ENCODE measurements around the gene GDI1.
A peak's percentile ranks its signal among the peaks of the same experiment; 100 is the strongest.
"Not testable (repeated sequence)": the region's sequence is repeated elsewhere in the genome, so short reads cannot be mapped to it uniquely, and the experiment has no call there.

Gene GDI1

DNA sequence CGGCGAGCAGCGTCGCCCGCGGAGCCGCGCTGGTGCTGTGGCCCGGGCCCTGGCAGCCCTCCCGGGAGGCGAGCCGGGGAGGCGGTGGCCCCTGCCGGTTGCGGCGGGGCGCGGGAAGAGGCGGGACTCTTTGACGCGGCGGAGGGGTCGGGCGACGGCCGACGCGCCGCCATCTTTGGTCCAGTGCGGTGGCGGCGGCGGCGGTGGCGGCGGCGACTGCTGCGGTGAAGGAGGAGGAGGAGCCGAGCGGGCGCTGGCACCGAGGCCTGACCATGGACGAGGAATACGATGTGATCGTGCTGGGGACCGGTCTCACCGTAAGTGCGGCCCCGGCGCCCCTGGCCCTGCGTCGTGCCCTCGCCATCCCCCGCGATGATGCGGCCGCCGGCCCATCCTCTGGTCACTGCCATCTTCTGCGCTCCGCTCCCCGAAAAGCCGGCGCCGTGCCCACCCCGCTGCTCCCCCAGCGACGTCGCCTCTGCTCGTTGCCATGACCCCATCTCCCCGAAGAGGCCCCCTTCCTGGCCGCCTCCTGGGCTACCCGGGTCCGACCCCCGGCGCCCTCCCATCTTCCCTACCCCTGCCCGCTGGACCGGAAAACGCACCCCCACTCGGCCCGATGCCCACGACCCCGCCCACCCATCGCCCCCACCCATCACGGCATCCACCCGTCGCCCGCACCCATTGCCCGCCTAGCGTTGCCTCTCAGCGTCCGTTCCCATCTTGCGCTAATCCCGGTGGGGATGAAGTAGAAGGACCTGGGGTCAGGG is at the start of gene GDI1:
Gene GDI1 (plus strand): TSS at position 172 of the 770 bp plus-strand sequence. CDS start 101 bp downstream, at position 273.
- no peak for DNase-seq

DNA sequence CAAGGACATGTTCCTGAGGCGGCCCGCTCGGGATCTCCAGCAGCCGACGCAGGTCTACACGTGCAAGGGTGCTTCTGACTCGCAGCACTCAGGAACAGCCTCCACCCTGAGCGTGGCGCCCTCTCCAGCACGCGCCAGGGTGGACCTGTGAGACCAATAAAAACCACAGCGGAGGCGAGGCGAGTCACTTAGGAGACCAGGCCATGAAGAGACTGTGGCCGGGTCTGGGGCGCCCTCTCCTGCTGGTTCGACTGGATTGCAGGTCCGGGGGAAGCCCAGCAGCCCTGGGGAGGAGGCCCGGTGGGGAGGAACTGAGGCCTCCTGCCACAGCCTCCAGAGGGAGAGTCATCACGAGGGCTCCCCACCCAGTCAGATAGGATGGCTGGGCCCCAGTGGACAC is 48.9 kb upstream of the GDI1 start:
- DNase-seq, result not testable (repeated sequence)

DNA sequence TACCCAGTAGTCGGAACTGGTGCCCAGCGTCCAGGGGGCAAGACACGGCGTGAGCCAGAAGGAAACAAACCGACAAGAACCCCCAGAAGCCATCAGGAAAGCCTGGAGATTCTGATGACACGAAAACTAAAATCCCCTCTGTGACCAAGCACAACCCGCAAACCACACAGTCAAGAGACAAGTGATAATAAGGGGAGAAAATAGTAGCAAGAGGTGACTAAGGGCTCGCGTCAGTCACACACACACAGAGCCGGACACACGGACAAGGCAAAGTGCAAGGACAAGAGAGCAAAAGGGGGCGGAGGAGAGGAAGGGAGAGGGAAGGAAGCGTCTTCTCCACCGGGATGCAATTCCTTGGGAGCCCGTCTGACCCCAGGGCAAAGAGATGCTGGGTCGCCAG is 48.3 kb upstream of the GDI1 start:
- not testable (repeated sequence) for DNase-seq

DNA sequence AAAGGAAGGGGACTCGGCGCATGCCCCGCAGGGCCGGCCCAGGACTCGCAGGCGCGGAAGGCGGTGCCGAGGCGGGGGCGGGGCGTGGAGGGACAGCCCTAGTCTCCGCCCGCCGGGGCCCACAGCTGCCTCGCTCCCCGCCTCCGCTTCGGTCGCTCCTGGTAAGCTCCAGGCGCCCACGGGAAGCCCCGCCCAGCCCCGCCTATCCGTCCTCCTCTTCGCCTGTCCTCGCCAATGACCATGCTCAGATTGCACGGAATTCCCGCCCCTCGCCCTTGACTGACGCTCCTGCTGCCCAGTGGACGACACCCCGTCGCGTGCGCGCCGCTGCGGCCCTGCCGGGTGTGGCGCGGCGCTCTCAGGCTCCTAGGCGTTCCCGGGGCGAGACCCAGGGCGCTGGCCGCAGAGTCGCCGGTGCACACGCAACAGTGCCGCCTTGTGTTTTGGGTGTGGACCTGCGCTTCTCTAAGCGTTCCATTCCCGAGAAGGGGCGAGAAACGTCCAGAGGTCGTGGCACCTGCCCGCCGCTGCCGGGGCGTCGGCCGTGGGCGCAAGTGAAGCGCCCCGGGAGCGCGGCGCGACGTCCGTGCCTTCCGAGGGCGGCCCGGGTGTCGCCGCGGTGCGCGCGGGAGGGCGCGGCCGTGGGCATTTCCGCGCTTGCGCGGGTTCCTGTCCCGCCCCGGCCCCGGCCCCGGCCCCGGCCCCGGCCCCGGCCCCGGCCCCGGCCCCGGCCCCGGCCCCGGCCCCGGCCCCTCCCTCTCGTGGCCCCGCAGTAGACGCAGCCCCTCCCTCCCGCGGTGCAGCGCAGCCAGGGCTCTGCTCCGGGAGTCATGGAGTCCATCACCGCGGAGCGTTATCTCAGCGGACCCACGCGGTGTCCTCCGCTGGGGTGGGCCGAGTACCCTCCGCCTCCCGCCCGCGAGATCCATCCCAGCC is 46.9 kb upstream of the GDI1 start:
- DNase-seq, result not testable (repeated sequence)

DNA sequence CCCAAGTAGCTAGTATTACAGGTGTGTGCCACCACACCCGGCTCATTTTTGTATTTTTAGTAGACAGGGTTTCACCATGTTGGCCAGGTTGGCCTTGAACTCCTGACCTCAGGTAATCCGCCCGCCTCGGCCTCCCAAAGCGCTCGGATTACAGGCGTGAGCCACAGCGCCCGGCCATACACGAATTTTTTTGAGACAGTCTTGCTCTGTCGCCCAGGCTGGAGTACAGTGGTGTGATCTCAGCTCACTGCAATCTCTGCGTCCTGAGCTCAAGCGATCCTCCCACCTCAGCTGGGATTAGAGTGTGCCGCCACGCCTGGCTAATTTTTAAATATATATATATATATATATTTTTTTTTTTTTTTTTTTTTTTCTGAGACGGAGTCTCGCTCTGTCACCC is 40.6 kb upstream of the GDI1 start:
- DNase-seq, result not testable (repeated sequence)

DNA sequence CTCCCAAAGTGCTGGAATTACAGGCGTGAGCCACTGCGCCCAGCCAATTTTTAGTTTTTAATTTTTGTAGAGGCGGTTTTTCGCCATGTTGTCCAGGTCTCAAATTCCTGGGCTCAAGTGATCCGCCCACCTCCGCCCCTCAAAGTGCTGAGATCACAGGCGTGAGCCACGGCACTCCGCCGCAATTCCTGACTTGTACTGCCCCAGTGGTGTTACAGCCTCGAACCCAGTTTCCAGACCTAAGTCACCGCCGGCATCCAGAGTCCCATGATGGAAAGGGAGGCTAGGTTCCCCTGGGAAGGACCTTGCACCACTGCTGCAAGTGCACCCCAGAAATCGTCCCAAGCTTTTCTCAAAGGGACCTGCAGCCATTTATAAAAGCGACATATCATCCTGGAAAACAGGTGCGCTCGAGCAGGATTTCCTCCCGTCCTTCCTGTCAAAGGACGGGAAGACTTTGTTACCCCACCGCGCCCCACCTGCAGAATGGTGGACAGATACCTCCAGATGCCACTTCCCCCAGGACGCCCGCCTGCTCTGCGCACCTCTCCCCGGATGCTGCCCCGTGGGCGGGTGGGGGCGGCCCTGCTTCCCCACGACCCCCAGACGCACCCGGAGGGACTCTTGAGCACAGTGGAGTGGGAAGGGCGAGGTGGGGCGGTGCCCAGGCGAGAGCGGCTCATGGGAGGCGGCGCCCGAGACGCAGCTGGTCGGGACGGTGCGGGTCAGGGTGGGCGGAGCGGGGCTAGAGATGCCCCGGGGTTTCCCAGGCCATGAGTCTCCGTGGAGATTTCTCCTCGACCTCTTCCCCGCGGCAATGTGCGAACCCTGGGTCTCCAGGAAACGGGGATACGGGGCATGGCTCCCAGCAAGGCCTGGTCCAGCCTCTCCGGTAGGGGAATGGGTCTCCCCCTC is 39.7 kb upstream of the GDI1 start:
- no peak for DNase-seq

DNA sequence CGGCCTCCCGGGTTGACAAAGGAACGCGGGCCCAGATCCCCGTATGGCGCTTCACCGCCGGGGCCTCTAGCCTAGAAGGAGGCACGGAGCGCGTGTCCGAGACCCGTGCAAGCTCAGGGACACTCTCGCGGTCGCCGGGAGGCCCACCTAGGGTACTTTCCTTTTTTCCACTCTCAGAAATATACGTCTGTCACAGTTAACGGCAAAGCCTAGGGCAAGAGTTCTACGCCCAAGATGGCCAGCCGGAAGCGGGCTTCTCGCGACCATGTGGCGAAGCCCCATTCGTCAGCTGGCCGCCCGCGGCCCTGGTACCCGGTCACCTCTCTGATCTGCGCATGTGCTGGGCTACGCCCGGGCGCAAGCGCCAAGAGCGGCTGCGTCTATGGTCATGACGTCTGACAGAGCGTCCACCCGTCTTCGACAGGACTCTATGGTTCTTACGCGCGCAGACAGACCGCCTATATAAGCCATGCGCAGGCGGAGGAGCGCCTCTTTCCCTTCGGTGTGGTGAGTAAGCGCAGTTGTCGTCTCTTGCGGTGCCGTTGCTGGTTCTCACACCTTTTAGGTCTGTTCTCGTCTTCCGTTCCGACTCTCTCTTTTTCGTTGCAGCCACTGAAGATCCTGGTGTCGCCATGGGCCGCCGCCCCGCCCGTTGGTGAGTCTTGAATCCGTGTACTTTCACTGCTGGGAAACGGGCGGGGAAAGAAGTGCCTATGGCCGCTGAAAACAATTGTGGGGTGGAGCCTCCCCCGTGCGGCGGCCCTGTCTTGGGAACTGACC is 38.9 kb upstream of the GDI1 start, which contains the start of gene RPL10:
Gene RPL10 (plus strand): TSS at position 490 of the 780 bp plus-strand sequence. CDS start 143 bp downstream, at position 633.
- peak; percentile 14 for DNase-seq

DNA sequence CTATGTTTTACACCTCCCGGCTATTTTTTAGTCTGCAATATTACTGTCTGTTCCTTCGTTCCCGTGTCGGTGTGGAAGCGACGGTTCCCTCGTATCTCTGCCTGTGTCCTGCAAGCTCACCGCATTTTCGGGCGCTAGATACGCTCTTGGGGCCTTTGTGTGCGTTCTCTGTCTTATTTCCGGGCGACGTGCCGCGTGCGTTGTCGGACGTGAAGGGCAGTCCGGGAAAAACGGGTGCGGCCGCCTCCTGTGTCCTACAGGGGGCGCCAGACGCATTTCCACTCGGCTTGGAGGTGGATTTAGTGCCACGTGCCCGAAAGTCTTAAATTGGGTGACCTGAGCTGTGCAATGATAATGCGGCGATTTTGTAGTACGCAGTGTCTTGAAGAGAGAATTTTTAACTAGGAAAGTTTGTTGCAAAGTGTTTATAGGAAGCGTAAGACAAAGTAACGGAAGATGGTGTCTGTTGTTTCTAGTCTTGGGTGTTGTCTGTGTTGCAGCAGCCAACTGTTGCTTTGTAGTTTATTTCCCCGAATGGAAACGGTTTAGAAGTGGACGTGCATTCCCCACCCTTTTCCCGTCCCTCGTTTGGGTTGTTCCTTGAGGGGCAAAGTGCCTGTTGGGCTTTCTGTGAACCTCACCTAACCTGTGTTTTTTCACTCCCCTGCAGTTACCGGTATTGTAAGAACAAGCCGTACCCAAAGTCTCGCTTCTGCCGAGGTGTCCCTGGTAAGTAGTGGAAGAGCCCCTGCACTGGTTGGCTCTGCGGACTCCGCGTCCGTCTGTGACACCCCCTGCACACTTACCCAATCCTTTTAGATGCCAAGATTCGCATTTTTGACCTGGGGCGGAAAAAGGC is 38.1 kb upstream of the GDI1 start:
- DNase-seq, result no peak

DNA sequence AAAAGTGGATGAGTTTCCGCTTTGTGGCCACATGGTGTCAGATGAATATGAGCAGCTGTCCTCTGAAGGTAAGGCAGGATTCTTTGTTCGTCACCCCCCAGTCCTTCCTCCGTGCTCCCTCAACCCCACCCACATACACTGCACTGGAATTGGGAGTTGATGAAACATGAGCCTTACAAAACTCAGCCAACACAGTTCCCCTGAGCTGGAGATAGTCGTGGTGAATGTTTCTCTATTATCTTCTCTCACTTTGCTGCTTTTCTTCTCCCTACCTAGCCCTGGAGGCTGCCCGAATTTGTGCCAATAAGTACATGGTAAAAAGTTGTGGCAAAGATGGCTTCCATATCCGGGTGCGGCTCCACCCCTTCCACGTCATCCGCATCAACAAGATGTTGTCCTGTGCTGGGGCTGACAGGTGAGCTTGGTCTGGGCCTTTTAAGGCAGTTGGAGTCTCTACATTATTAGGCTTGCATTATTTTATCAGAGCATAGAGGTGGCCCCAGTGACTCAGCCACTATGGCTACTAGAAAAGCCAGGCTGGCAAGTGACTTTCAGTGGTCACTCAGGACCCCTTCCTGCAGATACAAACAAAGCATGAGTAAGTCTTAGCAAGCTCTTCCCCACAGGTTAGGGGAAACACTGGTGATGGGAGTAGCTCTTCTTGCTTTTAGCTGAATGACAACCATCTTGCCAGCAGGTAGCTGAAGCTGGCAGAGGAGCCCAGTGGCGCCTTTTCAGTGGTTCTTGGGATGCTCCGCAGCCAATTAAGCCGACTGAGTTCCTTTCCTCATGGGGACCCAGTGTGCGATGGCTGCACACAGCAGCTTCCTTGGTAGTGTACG is 37.2 kb upstream of the GDI1 start:
- no peak for DNase-seq

DNA sequence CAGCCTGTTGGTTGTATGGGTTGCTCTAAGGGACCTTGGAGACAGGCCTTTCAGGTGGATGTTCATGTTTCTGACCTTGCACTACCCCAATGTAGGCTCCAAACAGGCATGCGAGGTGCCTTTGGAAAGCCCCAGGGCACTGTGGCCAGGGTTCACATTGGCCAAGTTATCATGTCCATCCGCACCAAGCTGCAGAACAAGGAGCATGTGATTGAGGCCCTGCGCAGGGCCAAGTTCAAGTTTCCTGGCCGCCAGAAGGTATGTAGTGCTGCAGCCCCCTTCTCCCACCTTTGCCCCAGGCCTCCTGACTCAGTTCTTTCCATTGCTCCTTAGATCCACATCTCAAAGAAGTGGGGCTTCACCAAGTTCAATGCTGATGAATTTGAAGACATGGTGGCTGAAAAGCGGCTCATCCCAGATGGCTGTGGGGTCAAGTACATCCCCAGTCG is 36.6 kb upstream of the GDI1 start:
- not testable (repeated sequence) for DNase-seq

DNA sequence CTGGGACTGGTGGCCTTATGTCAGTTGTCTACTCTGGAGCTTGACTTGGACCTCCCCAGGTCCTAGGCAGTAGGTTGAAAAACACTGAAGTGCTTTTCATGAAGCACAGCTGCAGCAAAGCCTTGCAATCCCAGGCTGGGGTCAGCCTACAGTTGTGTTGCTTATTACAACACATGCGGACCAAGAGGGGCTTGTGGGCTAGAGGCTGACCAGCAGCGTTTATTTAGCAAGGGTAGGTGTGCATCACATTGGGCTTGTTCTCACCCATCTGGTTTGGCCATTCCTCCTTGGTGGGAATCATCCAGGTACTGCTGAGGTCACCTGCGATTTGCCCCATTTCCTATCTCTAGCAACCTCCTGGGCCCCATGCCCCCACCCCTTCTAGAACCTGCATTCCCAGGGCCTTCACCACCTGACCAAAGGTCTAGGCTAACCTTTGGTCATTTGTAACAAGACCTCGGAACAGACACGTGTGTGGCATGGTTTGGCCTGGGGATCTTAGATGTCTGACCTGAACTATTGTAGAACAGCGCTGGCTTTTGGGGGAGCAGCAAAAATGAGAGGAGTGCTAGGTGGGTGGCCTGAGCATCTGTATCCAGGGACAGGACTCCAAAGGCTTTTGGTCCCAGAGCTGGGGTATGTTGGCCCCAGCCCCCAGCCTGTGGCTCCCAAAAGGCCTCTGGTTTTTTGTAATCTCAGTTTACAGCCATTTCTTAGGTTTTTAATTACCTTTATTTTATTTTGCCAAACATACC is 35.7 kb upstream of the GDI1 start:
- no peak for DNase-seq

DNA sequence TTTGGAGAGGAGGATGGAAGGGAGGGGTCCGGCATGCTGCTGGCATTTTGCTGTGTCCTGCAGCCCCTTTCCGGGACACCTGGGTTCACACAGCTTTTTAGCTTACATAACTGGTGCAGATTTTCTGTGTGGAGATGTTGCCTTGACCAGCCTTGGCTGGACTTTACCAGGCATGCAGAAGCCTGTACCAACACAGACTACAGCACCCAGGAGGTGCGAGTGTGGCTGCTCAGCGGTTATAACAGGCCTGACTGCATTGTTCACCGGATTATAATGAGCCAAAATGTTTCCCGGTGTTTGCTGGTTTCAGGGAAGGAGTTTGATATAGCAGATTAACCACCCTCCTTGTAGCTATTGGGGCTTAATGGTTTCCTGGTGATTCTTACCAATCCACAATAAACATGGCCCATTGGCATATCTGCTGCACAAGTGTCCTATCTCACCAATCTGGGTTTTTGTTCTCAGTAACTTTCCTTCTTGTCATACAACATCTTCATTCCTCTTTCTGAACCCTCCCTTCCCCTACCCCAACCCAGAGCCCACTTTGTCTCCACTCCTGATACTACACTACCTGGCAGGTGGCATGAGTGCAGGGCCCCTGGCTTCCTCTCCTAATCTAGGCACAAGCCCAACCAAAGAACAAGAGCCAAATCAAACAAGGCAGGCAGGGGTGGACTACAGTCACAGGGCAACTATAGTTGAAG is 34.9 kb upstream of the GDI1 start:
- DNase-seq, result no peak

DNA sequence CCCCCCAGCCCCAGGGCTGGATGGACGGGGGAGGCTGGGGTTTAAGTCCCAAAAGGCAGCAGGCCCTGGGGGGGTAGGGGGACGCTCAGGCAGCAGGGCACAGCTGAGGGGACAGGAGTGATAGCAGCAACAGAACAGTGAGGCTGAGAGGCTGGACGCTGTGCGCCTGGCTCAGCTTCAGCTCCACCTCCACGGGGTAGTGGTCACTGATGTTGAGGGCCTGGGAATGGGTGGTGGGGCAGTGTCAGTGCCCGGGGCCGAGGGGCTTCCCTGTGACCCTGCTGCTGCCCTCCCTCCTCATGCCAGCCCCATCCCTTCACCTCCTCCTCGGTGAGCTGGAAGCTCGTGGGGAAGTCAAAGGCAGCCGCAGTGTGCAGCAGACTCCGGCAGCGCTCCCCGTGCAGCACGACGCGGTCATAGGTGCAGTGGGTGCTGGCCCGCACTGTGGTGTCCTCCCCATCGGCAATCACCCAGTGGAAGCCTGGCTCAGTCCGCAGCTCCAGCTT is 34.3 kb upstream of the GDI1 start:
- no peak for DNase-seq

DNA sequence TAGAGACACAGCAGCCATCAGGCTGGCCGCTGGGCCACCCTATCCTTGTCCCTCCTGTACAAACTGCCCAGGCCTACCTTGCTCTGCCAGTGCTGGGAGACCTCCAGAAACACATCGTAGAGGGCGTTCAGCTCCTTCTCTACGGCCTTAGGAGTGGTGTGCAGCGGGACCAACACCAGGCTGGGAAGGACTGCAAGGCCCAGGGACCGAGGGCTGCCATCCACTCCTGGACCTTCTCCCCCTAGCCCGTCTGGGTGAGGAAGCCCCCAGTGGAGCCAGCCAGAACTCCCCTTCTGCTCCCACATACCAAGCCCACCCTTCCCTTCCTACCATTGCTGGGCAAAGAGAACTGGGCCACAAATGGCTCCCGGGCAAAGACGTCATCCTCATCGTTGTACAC is 33.8 kb upstream of the GDI1 start:
- DNase-seq, result no peak

DNA sequence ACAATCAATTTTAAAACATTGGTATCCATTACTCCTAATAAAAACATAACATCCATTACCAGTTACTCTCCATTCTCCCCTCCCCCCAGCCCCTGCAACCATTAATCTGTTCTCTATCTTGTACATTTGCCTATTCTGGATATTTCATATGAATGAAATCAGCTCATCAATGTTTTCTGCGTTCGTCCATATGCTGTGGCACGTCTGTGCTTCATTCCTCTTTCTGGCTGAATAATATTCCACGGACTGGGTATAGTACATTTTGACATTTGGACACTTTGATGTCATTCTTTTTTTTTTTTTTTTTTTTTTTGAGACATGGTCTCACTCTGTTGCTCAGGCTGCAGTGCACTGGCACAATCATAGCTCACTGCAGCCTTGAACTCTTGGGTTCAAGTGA is 33.1 kb upstream of the GDI1 start:
- DNase-seq, result no peak

DNA sequence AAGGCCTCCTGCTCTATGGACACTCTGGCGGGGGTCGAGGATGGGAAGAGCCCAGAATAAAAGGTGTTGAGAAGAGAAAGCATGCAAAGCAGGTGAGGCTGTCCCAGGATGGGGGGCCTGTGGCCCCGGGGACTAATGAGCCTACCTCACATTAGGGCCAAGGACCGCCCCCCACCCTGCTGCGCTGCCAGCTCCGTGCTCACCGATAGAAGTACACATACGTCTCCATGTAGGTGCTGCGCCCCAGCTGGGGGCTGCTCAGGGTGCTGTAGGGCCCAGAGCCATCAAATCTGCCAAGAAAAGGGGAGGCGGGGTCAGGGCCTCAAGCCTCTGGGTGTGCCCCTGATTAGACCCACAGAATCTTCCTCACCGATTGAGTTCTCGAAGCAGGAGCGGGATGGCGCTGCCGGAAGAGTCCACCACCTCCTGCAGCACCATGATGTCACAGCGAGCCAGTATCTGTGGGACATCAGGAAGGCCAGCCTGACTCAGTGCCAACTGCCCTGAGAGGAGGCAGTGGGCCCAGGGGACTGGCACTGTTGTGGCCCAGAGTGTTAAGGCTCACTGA is 32.2 kb upstream of the GDI1 start:
- no peak for DNase-seq

DNA sequence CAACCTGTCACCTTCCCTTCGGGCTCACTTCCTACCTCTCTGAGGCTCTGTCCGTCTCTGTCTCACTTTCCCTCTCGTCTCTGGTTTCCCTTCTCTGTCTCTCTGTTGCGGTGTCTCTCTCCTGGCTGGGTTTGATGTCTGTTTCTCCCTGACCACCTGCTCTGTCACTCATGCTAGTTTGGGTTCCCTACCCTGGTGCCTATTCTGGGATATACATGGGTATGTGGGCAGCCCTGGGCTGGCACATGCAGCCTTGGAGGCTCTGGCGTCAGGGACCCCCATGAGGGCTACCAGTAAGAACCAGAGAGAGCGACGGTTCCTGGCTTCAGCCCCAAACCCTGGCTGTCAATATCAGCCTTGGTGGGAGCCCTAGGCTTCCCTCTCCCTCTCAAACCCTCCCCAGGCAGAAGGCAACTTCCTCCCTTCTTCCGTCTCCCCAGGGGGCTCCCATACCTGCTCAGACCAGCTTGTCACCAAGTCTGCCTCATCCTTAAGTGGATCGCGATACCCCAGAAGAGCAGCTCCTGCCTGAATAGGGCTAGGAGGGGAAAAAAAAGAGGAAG is 28.2 kb upstream of the GDI1 start:
- DNase-seq, result no peak

All from cortex of kidney (tissue), 1 donor.